IPS-18a (cell line): ENCODE measurements around the gene TMEM212.
A peak's percentile ranks its signal among the peaks of the same experiment; 100 is the strongest.

Experiments
- H3K27ac ChIP-seq: one replicate; pipeline ENCODE4 v1.5.1; 2013; ENCODE audit warnings: low read length
- H3K27me3 ChIP-seq: one replicate; pipeline ENCODE4 v1.6.1; 2013; ENCODE audit warnings: mild to moderate bottlenecking, low read length; ENCODE audit not compliant: control insufficient read depth, insufficient read depth
- H3K36me3 ChIP-seq: one replicate; pipeline ENCODE4 v1.6.1; 2013; ENCODE audit warnings: low read depth, low read length; ENCODE audit not compliant: control insufficient read depth
- H3K4me1 ChIP-seq: one replicate; pipeline ENCODE4 v1.6.1; 2013; ENCODE audit warnings: low read depth, low read length; ENCODE audit not compliant: control insufficient read depth
- H3K4me3 ChIP-seq: one replicate; pipeline ENCODE4 v1.5.1; 2013; ENCODE audit warnings: low read length
- H3K9ac ChIP-seq: one replicate; pipeline ENCODE4 v1.6.1; 2013; ENCODE audit warnings: mild to moderate bottlenecking, low read length, moderate library complexity
- H3K9me3 ChIP-seq: one replicate; pipeline ENCODE4 v1.6.1; 2013; ENCODE audit warnings: low read depth, low read length; ENCODE audit not compliant: control insufficient read depth

The TMEM212 gene

GRCh38 chr3:171865191-171865865 lies 22.2 kb downstream of the TMEM212 start:
- Histone ChIP-seq H3K9me3 (no peaks in the 10 kb centered on the region), H3K36me3 (no peaks in the 10 kb centered on the region), H3K4me3 (no peak overlapping the region), H3K27ac (no peak overlapping the region), H3K27me3 (no peaks in the 10 kb centered on the region), H3K9ac (no peak overlapping the region), H3K4me1 (peaks cover 7% of the 10 kb centered on the region)

GRCh38 chr3:171867981-171868380 lies 24.8 kb downstream of the TMEM212 start:
- peaks cover 3% of the 10 kb centered on the region for H3K4me1 ChIP-seq
- no peaks in the 10 kb centered on the region for H3K27me3 ChIP-seq
- no peak overlapping the region for H3K27ac ChIP-seq
- no peaks in the 10 kb centered on the region for H3K36me3 ChIP-seq
- no peak overlapping the region for H3K4me3 ChIP-seq
- H3K9ac ChIP-seq, result no peak overlapping the region
- H3K9me3 ChIP-seq, result no peaks in the 10 kb centered on the region

GRCh38 chr3:171871392-171872274 lies 28.5 kb downstream of the TMEM212 start:
- Histone ChIP-seq H3K4me1 (peaks cover 25% of the 10 kb centered on the region), H3K4me3 (no peak overlapping the region), H3K27me3 (no peaks in the 10 kb centered on the region), H3K36me3 (no peaks in the 10 kb centered on the region), H3K27ac (no peak overlapping the region), H3K9me3 (no peaks in the 10 kb centered on the region), H3K9ac (no peak overlapping the region)

- peaks cover 30% of the 10 kb centered on the region for H3K4me1 ChIP-seq
- no peaks in the 10 kb centered on the region for H3K27me3 ChIP-seq
- no peaks in the 10 kb centered on the region for H3K36me3 ChIP-seq
- H3K9me3 ChIP-seq, result no peaks in the 10 kb centered on the region
- no peak overlapping the region for H3K27ac ChIP-seq
- H3K4me3 ChIP-seq, result no peak overlapping the region
- peak overlapping the region; percentile 13 for H3K9ac ChIP-seq
These were observed 30.4 kb downstream of the TMEM212 start for GRCh38 chr3:171873580-171873979.

- Histone ChIP-seq H3K9me3 (no peaks in the 10 kb centered on the region), H3K27ac (peak overlapping the region; percentile 66), H3K27me3 (no peaks in the 10 kb centered on the region), H3K4me1 (peaks cover 36% of the 10 kb centered on the region), H3K36me3 (no peaks in the 10 kb centered on the region), H3K9ac (peak overlapping the region; percentile 13), H3K4me3 (no peak overlapping the region)
These were observed 31.1 kb downstream of the TMEM212 start for GRCh38 chr3:171874251-171874681.

GRCh38 chr3:171874879-171875278 lies 31.7 kb downstream of the TMEM212 start:
- Histone ChIP-seq H3K9ac (no peak overlapping the region), H3K9me3 (no peaks in the 10 kb centered on the region), H3K4me1 (peaks cover 42% of the 10 kb centered on the region), H3K27ac (no peak overlapping the region), H3K4me3 (no peak overlapping the region), H3K27me3 (no peaks in the 10 kb centered on the region), H3K36me3 (no peaks in the 10 kb centered on the region)

- H3K4me3 ChIP-seq, result no peak overlapping the region
- no peak overlapping the region for H3K27ac ChIP-seq
- no peak overlapping the region for H3K9ac ChIP-seq
- peaks cover 44% of the 10 kb centered on the region for H3K4me1 ChIP-seq
- H3K27me3 ChIP-seq, result no peaks in the 10 kb centered on the region
- no peaks in the 10 kb centered on the region for H3K9me3 ChIP-seq
- no peaks in the 10 kb centered on the region for H3K36me3 ChIP-seq
These were observed 32.8 kb downstream of the TMEM212 start for GRCh38 chr3:171875923-171876412.

- H3K4me1 ChIP-seq, result peaks cover 44% of the 10 kb centered on the region
- H3K9me3 ChIP-seq, result no peaks in the 10 kb centered on the region
- H3K4me3 ChIP-seq, result no peak overlapping the region
- H3K27me3 ChIP-seq, result no peaks in the 10 kb centered on the region
- H3K27ac ChIP-seq, result no peak overlapping the region
- H3K36me3 ChIP-seq, result no peaks in the 10 kb centered on the region
- H3K9ac ChIP-seq, result no peak overlapping the region
These were observed 33.6 kb downstream of the TMEM212 start for GRCh38 chr3:171876680-171877147.

GRCh38 chr3:171878461-171879225 lies 35.5 kb downstream of the TMEM212 start:
- H3K4me3 ChIP-seq, result no peak overlapping the region
- H3K36me3 ChIP-seq, result no peaks in the 10 kb centered on the region
- H3K9ac ChIP-seq, result no peak overlapping the region
- H3K4me1 ChIP-seq, result peaks cover 52% of the 10 kb centered on the region
- H3K27ac ChIP-seq, result no peak overlapping the region
- H3K27me3 ChIP-seq, result no peaks in the 10 kb centered on the region
- H3K9me3 ChIP-seq, result no peaks in the 10 kb centered on the region

- H3K27me3 ChIP-seq, result no peaks in the 10 kb centered on the region
- H3K4me3 ChIP-seq, result no peak overlapping the region
- H3K36me3 ChIP-seq, result no peaks in the 10 kb centered on the region
- H3K9ac ChIP-seq, result no peak overlapping the region
- no peak overlapping the region for H3K27ac ChIP-seq
- no peaks in the 10 kb centered on the region for H3K9me3 ChIP-seq
- peaks cover 50% of the 10 kb centered on the region for H3K4me1 ChIP-seq
These were observed 36.3 kb downstream of the TMEM212 start for GRCh38 chr3:171879472-171879871.
